SK-N-SH treated with all-trans-retinoic acid at 6 μM for 48 hours (cell line): ENCODE measurements around the gene TUBB2A.
A peak's percentile ranks its signal among the peaks of the same experiment; 100 is the strongest.

ENCODE experiments used
- ATAC-seq: fragments of 200-7000 bp; cut with Tn5 transposase; 3 replicates; pipeline ENCODE4 v1.9.1; 2020; ENCODE audit warnings: mild to moderate bottlenecking, moderate library complexity
- ARNTL ChIP-seq: fragments of 450-650 bp; formaldehyde crosslinking; IDR thresholded peaks from 2 replicates; pipeline ENCODE4 v1.5.0; 2020; ENCODE audit warnings: low read depth, mild to moderate bottlenecking, moderate library complexity, borderline replicate concordance
- BACH2 ChIP-seq: fragments of 250-450 bp; sonication (Bioruptor Pico); IDR thresholded peaks from 2 replicates; pipeline ENCODE4 v1.9.0; 2021; ENCODE audit warnings: mild to moderate bottlenecking, borderline replicate concordance
- CSDC2 ChIP-seq: fragments of 250-450 bp; sonication (Bioruptor Pico); IDR thresholded peaks from 2 replicates; pipeline ENCODE4 v1.5.0; 2020; ENCODE audit warnings: mild to moderate bottlenecking, moderate library complexity
- GLIS3 ChIP-seq: fragments of 250-450 bp; sonication (Bioruptor Pico); IDR thresholded peaks from 2 replicates; pipeline ENCODE4 v1.5.0; 2020; ENCODE audit warnings: mild to moderate bottlenecking, moderate library complexity
- OSR1 ChIP-seq: fragments of 250-450 bp; sonication (Bioruptor Pico); IDR thresholded peaks from 2 replicates; pipeline ENCODE4 v1.8.0; 2022; ENCODE audit warnings: moderate library complexity, mild to moderate bottlenecking, inconsistent platforms
- RARB ChIP-seq: fragments of 250-450 bp; sonication (Bioruptor Pico); IDR thresholded peaks from 2 replicates; pipeline ENCODE4 v1.8.0; 2021; ENCODE audit warnings: mild to moderate bottlenecking, moderate library complexity
- SNAI2 ChIP-seq: fragments of 250-450 bp; sonication (Bioruptor Pico); IDR thresholded peaks from 2 replicates; pipeline ENCODE4 v1.5.0; 2020; ENCODE audit warnings: mild to moderate bottlenecking, moderate library complexity
- TOX ChIP-seq: fragments of 250-450 bp; sonication (Bioruptor Pico); IDR thresholded peaks from 2 replicates; pipeline ENCODE4 v1.8.0; 2021; ENCODE audit warnings: mild to moderate bottlenecking, moderate library complexity, borderline replicate concordance
- ZC3H10 ChIP-seq: fragments of 250-450 bp; sonication (Bioruptor Pico); IDR thresholded peaks from 2 replicates; pipeline ENCODE4 v1.5.1; 2021; ENCODE audit warnings: mild to moderate bottlenecking, moderate library complexity
- ZFP3 ChIP-seq: fragments of 250-450 bp; sonication (Bioruptor Pico); IDR thresholded peaks from 2 replicates; pipeline ENCODE4 v1.5.0; 2020; ENCODE audit warnings: mild to moderate bottlenecking, moderate library complexity
- ZFP30 ChIP-seq: fragments of 450-650 bp; formaldehyde crosslinking; IDR thresholded peaks from 2 replicates; pipeline ENCODE4 v1.5.0; 2022; ENCODE audit warnings: mild to moderate bottlenecking, moderate library complexity
- ZNF565 ChIP-seq: fragments of 450-650 bp; formaldehyde crosslinking; conservative IDR thresholded peaks from 2 replicates; pipeline ENCODE4 v1.5.0; 2020; ENCODE audit warnings: low read depth, mild to moderate bottlenecking, moderate library complexity
- ZNF70 ChIP-seq: fragments of 450-650 bp; formaldehyde crosslinking; IDR thresholded peaks from 2 replicates; pipeline ENCODE4 v1.5.0; 2020; ENCODE audit warnings: mild to moderate bottlenecking, moderate library complexity
- TF ChIP-seq, protein P1 (sequence below): fragments of 250-450 bp; sonication (Bioruptor Pico); IDR thresholded peaks from 2 replicates; pipeline ENCODE4 v1.5.1; 2021; ENCODE audit warnings: mild to moderate bottlenecking, moderate library complexity
- TF ChIP-seq, protein P2 (sequence below): fragments of 250-450 bp; sonication (Bioruptor Pico); IDR thresholded peaks from 2 replicates; pipeline ENCODE4 v1.8.0; 2020; ENCODE audit warnings: mild to moderate bottlenecking, moderate library complexity, borderline replicate concordance
- TF ChIP-seq, protein P3 (sequence below): fragments of 250-450 bp; sonication (Bioruptor Pico); IDR thresholded peaks from 2 replicates; pipeline ENCODE4 v1.5.0; 2020; ENCODE audit warnings: mild to moderate bottlenecking, moderate library complexity
- TF ChIP-seq, protein P4 (sequence below): fragments of 250-450 bp; sonication (Bioruptor Pico); IDR thresholded peaks from 2 replicates; pipeline ENCODE4 v1.8.0; 2021; ENCODE audit warnings: low read depth, mild to moderate bottlenecking, moderate library complexity, borderline replicate concordance

Gene TUBB2A

DNA sequence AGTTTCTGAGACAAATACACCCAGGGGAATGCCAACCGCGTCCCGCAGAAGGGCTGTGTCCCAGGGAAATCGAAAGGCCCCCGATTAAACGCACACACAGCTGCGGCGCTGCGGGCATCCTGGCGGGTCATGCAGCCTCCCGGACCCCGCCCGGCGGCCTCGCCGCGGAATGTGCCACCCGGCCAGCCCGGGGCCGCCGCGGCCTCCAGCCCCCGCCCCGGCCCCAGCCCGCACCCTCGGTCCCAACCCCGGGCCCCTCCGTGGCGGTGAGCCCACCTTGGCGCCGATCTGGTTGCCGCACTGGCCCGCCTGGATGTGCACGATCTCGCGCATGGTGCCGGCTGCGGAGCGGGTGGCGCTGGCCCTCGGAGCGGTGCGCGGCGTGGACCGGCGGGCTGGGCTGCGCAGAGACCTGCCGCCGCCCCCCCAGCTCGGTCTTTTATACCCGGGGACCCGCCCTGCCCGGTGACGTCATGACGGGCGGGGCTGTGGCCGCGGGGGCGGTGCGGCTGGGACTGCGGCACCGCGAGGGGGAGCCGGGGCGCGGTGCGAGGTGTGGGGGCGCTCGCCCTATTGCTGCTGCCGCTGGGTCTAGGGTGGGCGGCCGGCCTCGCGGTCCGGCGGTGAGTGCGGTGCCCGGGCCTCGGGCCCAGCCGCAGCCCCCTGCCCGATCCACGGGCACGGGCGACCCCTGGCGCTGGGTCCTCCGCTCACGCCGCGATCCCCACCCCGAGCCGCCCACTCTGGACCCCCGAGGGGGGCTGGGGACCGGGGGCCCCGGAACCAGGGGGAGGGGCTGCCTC, at the start of gene TUBB2A:
TUBB2A (minus strand) TSS at position 414 of the 803 bp plus-strand sequence; CDS start at position 333, 81 bp downstream.
- TF ChIP-seq ARNTL (CRISPR knock-in tag) (no peak), ZFP3 (peak; percentile 25; the same call in 1 of the 2 replicates), RARB (CRISPR knock-in tag) (no peak)
- TF ChIP-seq, protein P1, sequence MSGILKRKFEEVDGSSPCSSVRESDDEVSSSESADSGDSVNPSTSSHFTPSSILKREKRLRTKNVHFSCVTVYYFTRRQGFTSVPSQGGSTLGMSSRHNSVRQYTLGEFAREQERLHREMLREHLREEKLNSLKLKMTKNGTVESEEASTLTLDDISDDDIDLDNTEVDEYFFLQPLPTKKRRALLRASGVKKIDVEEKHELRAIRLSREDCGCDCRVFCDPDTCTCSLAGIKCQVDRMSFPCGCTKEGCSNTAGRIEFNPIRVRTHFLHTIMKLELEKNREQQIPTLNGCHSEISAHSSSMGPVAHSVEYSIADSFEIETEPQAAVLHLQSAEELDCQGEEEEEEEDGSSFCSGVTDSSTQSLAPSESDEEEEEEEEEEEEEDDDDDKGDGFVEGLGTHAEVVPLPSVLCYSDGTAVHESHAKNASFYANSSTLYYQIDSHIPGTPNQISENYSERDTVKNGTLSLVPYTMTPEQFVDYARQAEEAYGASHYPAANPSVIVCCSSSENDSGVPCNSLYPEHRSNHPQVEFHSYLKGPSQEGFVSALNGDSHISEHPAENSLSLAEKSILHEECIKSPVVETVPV (CRISPR knock-in tag) = no peak
- ATAC-seq = peak; percentile 72

DNA sequence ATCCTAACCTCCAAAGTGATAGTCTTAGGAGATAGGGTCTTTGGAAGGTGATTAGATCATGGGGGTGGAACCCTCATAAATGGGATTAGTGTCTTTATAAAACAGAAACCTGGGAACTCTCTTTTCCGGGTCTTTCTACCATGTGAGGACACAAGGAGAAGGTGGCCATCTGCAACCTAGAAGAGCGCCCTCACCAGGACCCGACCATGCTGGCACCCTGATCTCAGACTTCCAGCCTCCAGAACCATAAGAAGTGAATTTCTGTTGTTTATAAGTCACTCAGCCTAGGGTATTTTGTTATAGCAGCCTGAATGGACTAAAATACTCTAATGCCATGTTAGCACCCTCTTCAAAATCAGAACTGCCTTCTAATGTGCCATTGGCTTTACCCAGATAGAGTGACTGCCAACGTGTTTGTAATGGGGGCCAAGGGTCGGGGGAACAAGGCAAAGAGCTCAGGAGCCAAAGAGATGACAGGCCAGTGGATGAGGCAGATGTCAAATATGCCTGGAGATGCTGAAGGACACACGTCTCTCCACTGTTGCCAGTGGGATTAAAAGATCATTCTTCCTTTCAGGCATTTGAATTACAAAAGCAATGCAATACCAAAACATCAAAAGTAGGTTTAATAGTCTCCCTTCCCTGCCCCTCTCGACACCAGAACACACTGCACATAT, 49.1 kb upstream of the TUBB2A start:
- TF ChIP-seq RARB (CRISPR knock-in tag) (no peak), ZNF70 (CRISPR knock-in tag) (no peak), BACH2 (CRISPR knock-in tag) (no peak), ZNF565 (CRISPR knock-in tag) (no peak), ZC3H10 (CRISPR knock-in tag) (no peak), ARNTL (CRISPR knock-in tag) (no peak), TOX (CRISPR knock-in tag) (no peak), CSDC2 (CRISPR knock-in tag) (no peak)
- TF ChIP-seq, protein P2, sequence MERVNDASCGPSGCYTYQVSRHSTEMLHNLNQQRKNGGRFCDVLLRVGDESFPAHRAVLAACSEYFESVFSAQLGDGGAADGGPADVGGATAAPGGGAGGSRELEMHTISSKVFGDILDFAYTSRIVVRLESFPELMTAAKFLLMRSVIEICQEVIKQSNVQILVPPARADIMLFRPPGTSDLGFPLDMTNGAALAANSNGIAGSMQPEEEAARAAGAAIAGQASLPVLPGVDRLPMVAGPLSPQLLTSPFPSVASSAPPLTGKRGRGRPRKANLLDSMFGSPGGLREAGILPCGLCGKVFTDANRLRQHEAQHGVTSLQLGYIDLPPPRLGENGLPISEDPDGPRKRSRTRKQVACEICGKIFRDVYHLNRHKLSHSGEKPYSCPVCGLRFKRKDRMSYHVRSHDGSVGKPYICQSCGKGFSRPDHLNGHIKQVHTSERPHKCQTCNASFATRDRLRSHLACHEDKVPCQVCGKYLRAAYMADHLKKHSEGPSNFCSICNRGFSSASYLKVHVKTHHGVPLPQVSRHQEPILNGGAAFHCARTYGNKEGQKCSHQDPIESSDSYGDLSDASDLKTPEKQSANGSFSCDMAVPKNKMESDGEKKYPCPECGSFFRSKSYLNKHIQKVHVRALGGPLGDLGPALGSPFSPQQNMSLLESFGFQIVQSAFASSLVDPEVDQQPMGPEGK (CRISPR knock-in tag) = no peak
- TF ChIP-seq, protein P3, sequence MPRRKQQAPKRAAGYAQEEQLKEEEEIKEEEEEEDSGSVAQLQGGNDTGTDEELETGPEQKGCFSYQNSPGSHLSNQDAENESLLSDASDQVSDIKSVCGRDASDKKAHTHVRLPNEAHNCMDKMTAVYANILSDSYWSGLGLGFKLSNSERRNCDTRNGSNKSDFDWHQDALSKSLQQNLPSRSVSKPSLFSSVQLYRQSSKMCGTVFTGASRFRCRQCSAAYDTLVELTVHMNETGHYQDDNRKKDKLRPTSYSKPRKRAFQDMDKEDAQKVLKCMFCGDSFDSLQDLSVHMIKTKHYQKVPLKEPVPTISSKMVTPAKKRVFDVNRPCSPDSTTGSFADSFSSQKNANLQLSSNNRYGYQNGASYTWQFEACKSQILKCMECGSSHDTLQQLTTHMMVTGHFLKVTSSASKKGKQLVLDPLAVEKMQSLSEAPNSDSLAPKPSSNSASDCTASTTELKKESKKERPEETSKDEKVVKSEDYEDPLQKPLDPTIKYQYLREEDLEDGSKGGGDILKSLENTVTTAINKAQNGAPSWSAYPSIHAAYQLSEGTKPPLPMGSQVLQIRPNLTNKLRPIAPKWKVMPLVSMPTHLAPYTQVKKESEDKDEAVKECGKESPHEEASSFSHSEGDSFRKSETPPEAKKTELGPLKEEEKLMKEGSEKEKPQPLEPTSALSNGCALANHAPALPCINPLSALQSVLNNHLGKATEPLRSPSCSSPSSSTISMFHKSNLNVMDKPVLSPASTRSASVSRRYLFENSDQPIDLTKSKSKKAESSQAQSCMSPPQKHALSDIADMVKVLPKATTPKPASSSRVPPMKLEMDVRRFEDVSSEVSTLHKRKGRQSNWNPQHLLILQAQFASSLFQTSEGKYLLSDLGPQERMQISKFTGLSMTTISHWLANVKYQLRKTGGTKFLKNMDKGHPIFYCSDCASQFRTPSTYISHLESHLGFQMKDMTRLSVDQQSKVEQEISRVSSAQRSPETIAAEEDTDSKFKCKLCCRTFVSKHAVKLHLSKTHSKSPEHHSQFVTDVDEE (CRISPR knock-in tag) = no peak
- TF ChIP-seq, protein P1 (CRISPR knock-in tag) = no peak
- ATAC-seq = no peak

DNA sequence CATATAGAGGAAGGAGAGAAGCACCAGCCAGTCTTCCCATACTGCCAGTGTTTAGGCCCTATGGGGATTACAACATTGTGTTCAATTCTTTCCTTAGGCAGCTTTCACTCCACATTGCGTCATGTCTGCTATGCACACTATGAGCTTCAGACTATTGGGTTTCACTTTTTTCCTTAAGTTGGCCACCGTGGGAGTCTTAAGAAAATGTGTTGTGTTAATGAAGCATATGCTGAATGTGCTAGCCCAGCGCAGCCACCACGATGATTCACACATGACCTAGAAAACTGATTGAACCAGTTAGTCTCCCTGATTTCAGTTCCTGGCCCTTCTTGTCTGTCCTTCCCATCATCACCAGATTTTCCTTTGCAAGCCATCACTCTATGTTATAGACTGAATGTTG, 48.6 kb upstream of the TUBB2A start:
- no peak for TF ChIP-seq SNAI2 (CRISPR knock-in tag)
- TF ChIP-seq GLIS3 (CRISPR knock-in tag) = no peak
- TF ChIP-seq RARB (CRISPR knock-in tag) = no peak
- no peak for TF ChIP-seq ZNF565 (CRISPR knock-in tag)
- TF ChIP-seq, all 23 proteins: peak for 0

DNA sequence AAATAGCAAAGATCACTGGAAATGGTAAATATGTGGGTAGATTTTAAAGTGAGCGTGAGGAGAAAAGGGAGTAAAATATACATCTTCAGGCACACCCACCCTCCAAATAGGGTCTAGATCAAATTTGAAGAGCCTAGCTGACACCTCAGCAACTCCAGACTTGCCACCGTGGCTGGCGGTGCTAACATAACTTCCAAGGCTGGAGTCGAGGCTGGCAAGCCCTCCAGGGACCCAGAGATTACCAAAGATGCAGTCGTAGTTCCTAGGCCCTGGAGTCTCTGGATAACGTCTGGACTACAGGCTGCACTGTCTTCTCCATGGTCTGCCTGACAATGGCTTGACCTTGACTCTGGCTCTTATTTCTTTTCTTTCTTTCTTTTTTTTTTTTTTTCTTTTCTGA, 47.6 kb upstream of the TUBB2A start:
- no peak for ATAC-seq
- no peak for TF ChIP-seq ZFP30 (CRISPR knock-in tag)
- no peak for TF ChIP-seq OSR1 (CRISPR knock-in tag)
- TF ChIP-seq BACH2 (CRISPR knock-in tag) = no peak
- TF ChIP-seq, protein P2 (CRISPR knock-in tag) = no peak
- no peak for TF ChIP-seq ZC3H10 (CRISPR knock-in tag)
- no peak for TF ChIP-seq SNAI2 (CRISPR knock-in tag)
- TF ChIP-seq, protein P4, sequence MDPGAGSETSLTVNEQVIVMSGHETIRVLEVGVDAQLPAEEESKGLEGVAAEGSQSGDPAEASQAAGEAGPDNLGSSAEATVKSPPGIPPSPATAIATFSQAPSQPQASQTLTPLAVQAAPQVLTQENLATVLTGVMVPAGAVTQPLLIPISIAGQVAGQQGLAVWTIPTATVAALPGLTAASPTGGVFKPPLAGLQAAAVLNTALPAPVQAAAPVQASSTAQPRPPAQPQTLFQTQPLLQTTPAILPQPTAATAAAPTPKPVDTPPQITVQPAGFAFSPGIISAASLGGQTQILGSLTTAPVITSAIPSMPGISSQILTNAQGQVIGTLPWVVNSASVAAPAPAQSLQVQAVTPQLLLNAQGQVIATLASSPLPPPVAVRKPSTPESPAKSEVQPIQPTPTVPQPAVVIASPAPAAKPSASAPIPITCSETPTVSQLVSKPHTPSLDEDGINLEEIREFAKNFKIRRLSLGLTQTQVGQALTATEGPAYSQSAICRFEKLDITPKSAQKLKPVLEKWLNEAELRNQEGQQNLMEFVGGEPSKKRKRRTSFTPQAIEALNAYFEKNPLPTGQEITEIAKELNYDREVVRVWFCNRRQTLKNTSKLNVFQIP (CRISPR knock-in tag) = no peak

More for the DNA sequence above, 48.6 kb upstream of the TUBB2A start:
- no peak for ATAC-seq
